Peyer's patch (tissue), 4 donors: Measurements from ENCODE around the gene PLPP1. TPM values are rescaled to one million over a fixed set of nuclear protein-coding genes. Genes with fewer than 3 reads are reported as not detected.
A peak's percentile ranks its signal among the peaks of the same experiment; 100 is the strongest.

Experiments
- DNase-seq, 3 donors: peaks; one replicate each; pipeline ENCODE4 v3.0.0-alpha.2; 2017 to 2019
- H3K27ac ChIP-seq, 4 donors: fragments of 200-600 bp; sonication (generic); one replicate each; pipeline ENCODE4 v1.5.1; 2016 to 2019
- H3K27me3 ChIP-seq, 2 donors: fragments of 200-600 bp; sonication (generic); one replicate each; pipeline ENCODE4 v1.5.1; 2019
- H3K36me3 ChIP-seq, 3 donors: fragments of 200-600 bp; sonication (generic); one replicate each; pipeline ENCODE4 v1.5.1; 2016 to 2019
- H3K4me1 ChIP-seq, 4 donors: fragments of 200-600 bp; sonication (generic); one replicate each; pipeline ENCODE4 v1.5.1; 2016 to 2019
- H3K4me3 ChIP-seq, 4 donors: fragments of 200-600 bp; sonication (generic); 1 replicate in 3 of 4; 2 replicates in 1 of 4; pipeline ENCODE4 v1.5.1; 2016 to 2019; ENCODE audit warnings: mild to moderate bottlenecking in 1 of 4
- H3K9me3 ChIP-seq, 4 donors: fragments of 200-600 bp; sonication (generic); one replicate each; pipeline ENCODE4 v1.5.1; 2016 to 2019; ENCODE audit warnings: mild to moderate bottlenecking in 1 of 4
- POLR2A ChIP-seq, 2 donors: fragments of 450-650 bp; IDR thresholded peaks; one replicate each; pipeline ENCODE4 v1.5.1; 2017; ENCODE audit warnings: antibody characterized with exemption in 2 of 2, mild to moderate bottlenecking in 2 of 2, moderate library complexity in 2 of 2
- total RNA-seq, 4 donors: library from RNA; depleted of rRNA; stranded (reverse); fragments of >200 nt; gene quantifications; one replicate each; pipeline ENCODE4 v1.1.0, GENCODE V29; 2016
- TF ChIP-seq, protein P1 (sequence below), 6 experiments: fragments of 450-650 bp in 4 of 6; fragments of 200-600 bp in 2 of 6; sonication (generic) in 1 of 6; IDR thresholded peaks; one replicate each; pipeline ENCODE4 v1.5.1; 2017 to 2019; ENCODE audit warnings: antibody characterized with exemption in 6 of 6, mild to moderate bottlenecking in 3 of 6, moderate library complexity in 1 of 6

The PLPP1 gene
- 100 to 1,000 TPM in 2 of 4 donors, 10 to 100 TPM in 2; 60.2 to 190 (median 115) TPM for total RNA-seq

DNA sequence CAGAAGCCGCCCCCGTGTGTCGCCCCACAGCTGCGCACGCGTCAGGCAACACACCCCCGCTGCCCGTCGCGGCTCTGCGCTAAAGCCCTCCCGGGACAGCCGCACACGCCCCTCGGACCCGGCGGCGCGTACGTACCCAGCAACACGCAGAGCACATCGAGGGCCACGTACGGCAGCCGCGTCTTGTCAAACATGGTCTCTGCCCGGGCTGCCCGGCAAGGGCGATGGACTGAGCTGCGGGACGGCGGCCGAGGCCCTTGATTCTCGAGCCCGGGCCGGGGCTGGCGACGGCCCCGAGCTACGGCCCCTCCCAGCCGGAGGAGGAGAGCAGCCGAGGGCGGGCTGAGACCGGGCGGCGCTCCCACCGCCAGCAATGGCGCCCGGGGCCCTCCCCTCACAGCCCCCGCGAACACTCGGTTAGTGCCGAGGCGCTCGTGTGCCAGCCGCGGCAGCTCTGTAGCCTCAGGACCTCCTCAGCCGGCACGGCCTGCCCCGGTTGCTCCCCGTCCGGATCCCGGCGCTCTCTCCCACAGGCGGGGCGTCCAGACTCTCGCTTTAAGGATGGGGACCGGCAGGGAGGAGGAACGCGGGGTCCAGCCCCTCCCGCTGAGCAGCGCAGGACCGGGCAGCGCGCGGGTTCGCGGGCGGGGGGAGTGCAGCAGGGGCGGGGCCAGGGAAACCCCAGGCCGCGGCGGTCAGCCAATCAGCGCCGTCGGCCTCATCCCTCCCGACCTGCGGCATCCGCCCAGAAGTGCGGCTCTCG is at the start of gene PLPP1:
Gene PLPP1 (minus strand): TSS at position 529 of the 763 bp plus-strand sequence. CDS start 335 bp downstream, at position 194.
- TF ChIP-seq, protein P1, sequence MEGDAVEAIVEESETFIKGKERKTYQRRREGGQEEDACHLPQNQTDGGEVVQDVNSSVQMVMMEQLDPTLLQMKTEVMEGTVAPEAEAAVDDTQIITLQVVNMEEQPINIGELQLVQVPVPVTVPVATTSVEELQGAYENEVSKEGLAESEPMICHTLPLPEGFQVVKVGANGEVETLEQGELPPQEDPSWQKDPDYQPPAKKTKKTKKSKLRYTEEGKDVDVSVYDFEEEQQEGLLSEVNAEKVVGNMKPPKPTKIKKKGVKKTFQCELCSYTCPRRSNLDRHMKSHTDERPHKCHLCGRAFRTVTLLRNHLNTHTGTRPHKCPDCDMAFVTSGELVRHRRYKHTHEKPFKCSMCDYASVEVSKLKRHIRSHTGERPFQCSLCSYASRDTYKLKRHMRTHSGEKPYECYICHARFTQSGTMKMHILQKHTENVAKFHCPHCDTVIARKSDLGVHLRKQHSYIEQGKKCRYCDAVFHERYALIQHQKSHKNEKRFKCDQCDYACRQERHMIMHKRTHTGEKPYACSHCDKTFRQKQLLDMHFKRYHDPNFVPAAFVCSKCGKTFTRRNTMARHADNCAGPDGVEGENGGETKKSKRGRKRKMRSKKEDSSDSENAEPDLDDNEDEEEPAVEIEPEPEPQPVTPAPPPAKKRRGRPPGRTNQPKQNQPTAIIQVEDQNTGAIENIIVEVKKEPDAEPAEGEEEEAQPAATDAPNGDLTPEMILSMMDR (IDR thresholded peaks at IDR 0.05): no peak
- TF ChIP-seq POLR2A (IDR thresholded peaks at IDR 0.05): peak; percentile 64 to 81
- DNase-seq: peak; percentile 86 to 95 (median 93)
- Histone ChIP-seq H3K36me3 (peaks cover 0 to 8% (median 0%) of the 10 kb centered on the region in 3 donors), H3K4me1 (peaks cover 0 to 8% (median 3%) of the 10 kb centered on the region in 4 donors), H3K9me3 (no peaks in the 10 kb centered on the region), H3K27ac (peak within 1 kb of the TSS; percentile 93 to 97 (median 95)), H3K4me3 (peak within 1 kb of the TSS; percentile 83 to 92 (median 84)), H3K27me3 (no peaks in the 10 kb centered on the region)

DNA sequence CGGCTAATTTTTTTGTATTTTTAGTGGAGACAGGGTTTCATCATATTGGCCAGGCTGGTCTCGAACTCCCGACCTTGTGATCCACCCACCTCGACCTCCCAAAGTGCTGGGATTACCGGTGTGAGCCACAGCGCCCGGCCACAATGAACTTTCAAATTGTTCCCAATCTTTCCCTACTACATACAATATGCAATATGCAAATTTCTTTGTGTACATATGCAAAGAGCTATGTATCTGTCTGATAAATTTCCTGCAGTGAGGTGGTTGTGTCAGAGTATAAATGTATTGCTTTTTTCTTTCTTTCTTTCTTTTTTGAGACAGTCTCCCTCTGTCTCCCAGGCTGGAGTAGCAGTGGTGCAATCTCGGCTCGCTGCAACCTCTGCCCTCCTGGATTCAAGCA is 48.8 kb upstream of the PLPP1 start:
- H3K4me1 ChIP-seq: no peaks in the 10 kb centered on the region
- no peak for DNase-seq
- TF ChIP-seq POLR2A (IDR thresholded peaks at IDR 0.05): no peak
- TF ChIP-seq, protein P1 (IDR thresholded peaks at IDR 0.05): no peak
- H3K4me3 ChIP-seq: no peak overlapping the region
- H3K36me3 ChIP-seq: no peaks in the 10 kb centered on the region
- H3K9me3 ChIP-seq: no peaks in the 10 kb centered on the region
- no peaks in the 10 kb centered on the region for H3K27me3 ChIP-seq
- no peak overlapping the region for H3K27ac ChIP-seq

DNA sequence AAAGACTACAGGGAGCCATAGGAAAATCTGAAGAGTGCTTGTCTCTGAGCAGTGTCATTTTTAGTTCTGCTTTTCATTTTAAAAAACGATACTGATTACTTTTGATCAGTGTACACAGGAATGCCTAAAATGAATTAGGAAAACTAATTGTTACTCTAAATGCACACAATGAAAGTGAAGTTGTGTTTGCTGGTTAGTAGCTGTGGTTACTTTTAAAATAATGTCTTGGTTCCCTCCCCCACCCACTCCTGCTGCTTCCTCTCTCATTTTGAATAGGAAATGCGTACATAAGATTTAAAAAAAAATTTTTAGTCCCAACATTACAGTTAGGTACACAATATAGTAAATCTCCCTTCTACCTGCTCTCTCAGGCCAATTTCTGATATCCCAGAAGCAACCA is 47.5 kb upstream of the PLPP1 start:
- Histone ChIP-seq H3K27me3 (no peaks in the 10 kb centered on the region), H3K9me3 (no peaks in the 10 kb centered on the region), H3K36me3 (no peaks in the 10 kb centered on the region), H3K27ac (no peak overlapping the region), H3K4me1 (peaks cover 0 to 7% (median 0%) of the 10 kb centered on the region in 4 donors), H3K4me3 (no peak overlapping the region)
- DNase-seq: no peak
- TF ChIP-seq, protein P1 (IDR thresholded peaks at IDR 0.05): no peak
- no peak for TF ChIP-seq POLR2A (IDR thresholded peaks at IDR 0.05)

DNA sequence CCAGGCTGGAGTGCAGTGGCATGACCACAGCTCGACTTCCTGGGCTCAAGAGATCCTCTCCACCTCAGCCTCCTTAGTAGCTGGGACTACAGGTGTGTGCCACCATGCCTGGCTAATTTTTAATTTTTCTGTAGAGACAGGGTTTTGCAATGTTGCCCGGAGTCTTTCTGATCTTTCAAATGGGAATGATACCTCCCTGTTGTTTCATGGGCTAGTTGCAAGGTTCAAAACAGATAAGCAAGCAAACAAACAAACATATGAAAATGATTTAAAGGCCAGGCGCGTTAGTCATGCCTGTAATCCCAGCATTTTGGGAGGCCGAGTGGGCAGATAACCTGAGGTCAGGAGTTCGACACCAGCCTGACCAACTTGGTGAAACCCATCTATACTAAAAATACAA is 45.3 kb upstream of the PLPP1 start:
- no peaks in the 10 kb centered on the region for H3K9me3 ChIP-seq
- no peak overlapping the region for H3K27ac ChIP-seq
- no peaks in the 10 kb centered on the region for H3K27me3 ChIP-seq
- no peak for TF ChIP-seq POLR2A (IDR thresholded peaks at IDR 0.05)
- TF ChIP-seq, protein P1 (IDR thresholded peaks at IDR 0.05): no peak
- no peaks in the 10 kb centered on the region for H3K36me3 ChIP-seq
- no peak for DNase-seq
- H3K4me3 ChIP-seq: no peak overlapping the region
- H3K4me1 ChIP-seq: peaks cover 0 to 7% (median 0%) of the 10 kb centered on the region in 4 donors

DNA sequence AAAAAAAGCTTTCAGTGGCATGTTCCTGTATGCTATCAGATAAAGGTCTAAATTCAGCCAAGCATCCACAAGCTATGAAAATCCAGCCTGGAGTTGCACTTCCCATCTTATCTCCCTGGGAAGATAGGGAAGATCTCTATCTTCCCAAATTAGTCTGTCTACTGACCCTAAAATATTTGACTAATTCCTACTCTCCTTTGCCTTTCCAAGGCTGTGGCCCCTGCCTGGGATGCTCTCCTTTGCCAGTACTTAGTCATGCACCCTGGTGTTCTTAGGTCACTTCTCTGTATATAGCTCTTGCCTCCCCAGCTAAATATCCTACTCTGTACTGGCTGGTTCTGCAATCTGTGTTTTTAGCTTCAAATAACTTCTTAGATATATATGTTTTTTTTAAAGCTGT is 44.0 kb upstream of the PLPP1 start:
- no peak for TF ChIP-seq POLR2A (IDR thresholded peaks at IDR 0.05)
- TF ChIP-seq, protein P1 (IDR thresholded peaks at IDR 0.05): no peak
- no peaks in the 10 kb centered on the region for H3K9me3 ChIP-seq
- peaks cover 0 to 7% (median 0%) of the 10 kb centered on the region in 4 donors for H3K4me1 ChIP-seq
- no peaks in the 10 kb centered on the region for H3K36me3 ChIP-seq
- no peak for DNase-seq
- H3K27me3 ChIP-seq: no peaks in the 10 kb centered on the region
- no peak overlapping the region for H3K4me3 ChIP-seq
- H3K27ac ChIP-seq: no peak overlapping the region
